GM12878 (cell line): ENCODE results near the gene KANK4. TPM values are rescaled to one million over a fixed set of nuclear protein-coding genes. Genes with fewer than 3 reads are reported as not detected.

ENCODE experiments used
- ATAC-seq: fragments of 200-7000 bp; cut with Tn5 transposase; 3 replicates; pipeline ENCODE4 v1.9.1; 2020; ENCODE audit warnings: mild to moderate bottlenecking, moderate library complexity
- BruUV-seq: library from RNA; stranded (reverse); fragments of 400-500 nt; replicated peaks from 2 replicates; lab custom pipeline; 2021; lab: Mats Ljungman, UMichigan
- CTCF ChIA-PET: fragments of 300-600 bp; sonication (Branson Sonifier 250); formaldehyde crosslinking; extraction: SDS; loops from one replicate; lab custom pipeline; 2021; ENCODE audit warnings: inconsistent platforms; lab: Yijun Ruan, JAX
- POLR2A ChIA-PET: fragments of 350-600 bp; formaldehyde crosslinking; extraction: SDS; loops from one replicate; lab custom pipeline; 2021; ENCODE audit warnings: inconsistent platforms; lab: Charles Lee
- RAD21 ChIA-PET: fragments of 300-600 bp; sonication (Branson Sonifier 250); formaldehyde crosslinking; loops from one replicate; lab custom pipeline; 2023; ENCODE audit warnings: antibody characterized with exemption; ENCODE audit not compliant: unreplicated experiment; lab: Charles Lee
- SMC1A ChIA-PET: fragments of 300-600 bp; sonication (Branson Sonifier 250); formaldehyde crosslinking; loops from one replicate; lab custom pipeline; 2023; ENCODE audit not compliant: unreplicated experiment, uncharacterized antibody; lab: Charles Lee
- DNase-seq: peaks from one replicate; pipeline ENCODE4 v3.0.0-alpha.2; 2011; ENCODE audit warnings: low read depth, low spot score
- FAIRE-seq: peaks from 3 replicates; lab custom pipeline; 2011; peaks lifted over from hg19 to GRCh38; lab: Jason Lieb, UNC
- H2AFZ ChIP-seq: 2 replicates; pipeline ENCODE4 v1.6.0; 2011; ENCODE audit warnings: low read depth, low read length, control low read depth; ENCODE audit not compliant: control insufficient read depth
- H3K27ac ChIP-seq: 2 replicates; pipeline ENCODE4 v1.5.1; 2011; ENCODE audit warnings: control low read depth; ENCODE audit not compliant: control insufficient read depth, insufficient read depth
- H3K27me3 ChIP-seq, 2 experiments: replicated peaks in 1 of 2; 2 replicates each; pipeline versions ENCODE4 v1.6.0 to v1.6.1; 2011; ENCODE audit warnings: low read length in 1 of 2; ENCODE audit not compliant: control insufficient read depth in 2 of 2, insufficient read depth in 2 of 2
- H3K36me3 ChIP-seq, 2 experiments: 2 replicates each; pipeline ENCODE4 v1.5.1; 2011; ENCODE audit warnings: low read length in 1 of 2; ENCODE audit not compliant: control insufficient read depth in 2 of 2, insufficient read depth in 2 of 2
- H3K4me1 ChIP-seq: 2 replicates; pipeline ENCODE4 v1.6.1; 2011; ENCODE audit warnings: mild to moderate bottlenecking, low read length, moderate library complexity, mixed read lengths; ENCODE audit not compliant: control insufficient read depth, insufficient read depth
- H3K4me2 ChIP-seq: 2 replicates; pipeline ENCODE4 v1.6.0; 2011; ENCODE audit warnings: control low read depth; ENCODE audit not compliant: control insufficient read depth, insufficient read depth
- H3K4me3 ChIP-seq: fragments of 200-600 bp; sonication (generic); 2 replicates; pipeline ENCODE4 v1.5.1; 2016
- H3K79me2 ChIP-seq: 2 replicates; pipeline ENCODE4 v1.6.0; 2011; ENCODE audit warnings: low read length; ENCODE audit not compliant: control insufficient read depth, insufficient read depth
- H3K9ac ChIP-seq: 2 replicates; pipeline ENCODE4 v1.8.0; 2011; ENCODE audit warnings: low read length, control low read depth, mixed read lengths; ENCODE audit not compliant: control insufficient read depth, insufficient read depth
- H3K9me3 ChIP-seq: replicated peaks from 3 replicates; pipeline ENCODE4 v1.5.1; 2011; ENCODE audit warnings: mild to moderate bottlenecking, low read length; ENCODE audit not compliant: control insufficient read depth, insufficient read depth
- H4K20me1 ChIP-seq: 2 replicates; pipeline ENCODE4 v1.6.0; 2011; ENCODE audit not compliant: control insufficient read depth, insufficient read depth
- CHD4 ChIP-seq: fragments of 200-600 bp; sonication (generic); IDR thresholded peaks from 2 replicates; pipeline ENCODE4 v1.6.1; 2016; ENCODE audit warnings: mild to moderate bottlenecking
- EZH2 ChIP-seq: IDR thresholded peaks from 2 replicates; pipeline ENCODE4 v1.6.1; 2012; ENCODE audit warnings: low read depth, mild to moderate bottlenecking, control low read depth, inconsistent platforms, low read length, borderline replicate concordance; ENCODE audit not compliant: control insufficient read depth
- FOS ChIP-seq: IDR thresholded peaks from 3 replicates; pipeline ENCODE4 v1.6.1; 2011; ENCODE audit warnings: borderline replicate concordance; ENCODE audit not compliant: insufficient read length; ENCODE audit errors: extremely low read depth
- IRF3 ChIP-seq: fragments of 450-650 bp; IDR thresholded peaks from 2 replicates; pipeline ENCODE4 v1.6.1; 2014; ENCODE audit warnings: mild to moderate bottlenecking
- KAT2A ChIP-seq: conservative IDR thresholded peaks from 2 replicates; pipeline ENCODE4 v1.6.1; 2011; ENCODE audit warnings: low read depth, low read length; ENCODE audit not compliant: control insufficient read depth
- MTA3 ChIP-seq: IDR thresholded peaks from 2 replicates; pipeline ENCODE4 v1.6.1; 2012; ENCODE audit warnings: low read length, inconsistent platforms, borderline replicate concordance
- NFYA ChIP-seq: IDR thresholded peaks from 2 replicates; pipeline ENCODE4 v1.6.1; 2011; ENCODE audit warnings: low read depth, mild to moderate bottlenecking, low read length, improper control_type of control experiment, borderline replicate concordance
- TAF1 ChIP-seq: IDR thresholded peaks from 2 replicates; pipeline ENCODE4 v1.6.1; 2011; ENCODE audit warnings: mild to moderate bottlenecking, low read depth, low read length, borderline replicate concordance
- USF1 ChIP-seq: IDR thresholded peaks from 2 replicates; pipeline ENCODE4 v1.6.1; 2011; ENCODE audit warnings: borderline replicate concordance, low read depth, mild to moderate bottlenecking, moderate library complexity, mixed read lengths, low read length; ENCODE audit not compliant: insufficient read depth; ENCODE audit errors: extremely low read length
- YBX1 ChIP-seq: fragments of 450-650 bp; IDR thresholded peaks from 2 replicates; pipeline ENCODE4 v1.6.1; 2016; ENCODE audit warnings: antibody characterized with exemption
- ZNF207 ChIP-seq: fragments of 450-650 bp; IDR thresholded peaks from 2 replicates; pipeline ENCODE4 v1.6.1; 2014; ENCODE audit warnings: antibody characterized with exemption, mild to moderate bottlenecking, borderline replicate concordance
- ZZZ3 ChIP-seq: IDR thresholded peaks from 2 replicates; pipeline ENCODE4 v1.6.1; 2011; ENCODE audit warnings: low read depth; ENCODE audit not compliant: control insufficient read depth, insufficient read length
- WGBS: methylation state at CpG from one replicate; pipeline ENCODE4 v1.1.6; 2016; ENCODE audit warnings: low lambda C conversion rate; ENCODE audit not compliant: insufficient replicate concordance, insufficient coverage; ENCODE audit errors: missing lambda C conversion rate; 5-methylcytosine and 5-hydroxymethylcytosine counted together
- in situ Hi-C: fragments of 300-500 bp; cut with MboI; formaldehyde crosslinking; loops from 9 replicates; pipeline ENCODE4 v1.14.3; 2018; ENCODE audit warnings: mixed read lengths
- intact Hi-C: fragments of 100-400 bp; cut with micrococcal nuclease; formaldehyde crosslinking; loops from one replicate; pipeline ENCODE4 v1.14.2; 2022; ENCODE audit not compliant: unreplicated experiment
- polyA plus RNA-seq, 11 experiments: library from polyadenylated mRNA; depleted of rRNA in 4 of 11; unstranded in 6 of 11; stranded (reverse) in 5 of 11; fragments of >200 nt; fragmentation: Nextera tagmentation in 4 of 11; fragmentation: Illumina TruSeq in 1 of 11; extraction: Ambion mirVana in 4 of 11; extraction: Trizol in 1 of 11; gene quantifications; 1 replicate in 1 of 11; 2 replicates in 10 of 11; pipeline versions ENCODE4 v1.2.1 to v1.2.3, GENCODE V29; 2011 to 2016; ENCODE audit warnings: inconsistent platforms in 2 of 11, missing spikeins in 2 of 11, low read depth in 1 of 11
- total RNA-seq, 4 experiments: library from RNA; depleted of rRNA in 3 of 4; stranded (reverse); fragments of >200 nt in 3 of 4; fragmentation: Illumina TruSeq in 1 of 4; extraction: Trizol in 1 of 4; gene quantifications; 2 replicates each; pipeline versions ENCODE4 v1.2.1 to v1.2.3, GENCODE V29; 2013 to 2021
- TF ChIP-seq, protein P1 (sequence below): IDR thresholded peaks from 2 replicates; pipeline ENCODE4 v1.6.1; 2011; ENCODE audit warnings: low read depth, low read length, improper control_type of control experiment, borderline replicate concordance
- TF ChIP-seq, protein P2 (sequence below): fragments of 450-650 bp; IDR thresholded peaks from 2 replicates; pipeline ENCODE4 v1.6.1; 2017; ENCODE audit warnings: mild to moderate bottlenecking, low read depth, inconsistent platforms; ENCODE audit not compliant: poor library complexity, severe bottlenecking
- TF ChIP-seq, protein P3 (sequence below): IDR thresholded peaks from 2 replicates; pipeline ENCODE4 v1.6.1; 2012; ENCODE audit warnings: low read depth, low read length, improper control_type of control experiment

The KANK4 gene
- total and polyA plus RNA-seq, 10 of the 15 experiments (the other 5 are each of a cell fraction or from before 2014, with no cell fraction given): not detected

- TF ChIP-seq, protein P1, sequence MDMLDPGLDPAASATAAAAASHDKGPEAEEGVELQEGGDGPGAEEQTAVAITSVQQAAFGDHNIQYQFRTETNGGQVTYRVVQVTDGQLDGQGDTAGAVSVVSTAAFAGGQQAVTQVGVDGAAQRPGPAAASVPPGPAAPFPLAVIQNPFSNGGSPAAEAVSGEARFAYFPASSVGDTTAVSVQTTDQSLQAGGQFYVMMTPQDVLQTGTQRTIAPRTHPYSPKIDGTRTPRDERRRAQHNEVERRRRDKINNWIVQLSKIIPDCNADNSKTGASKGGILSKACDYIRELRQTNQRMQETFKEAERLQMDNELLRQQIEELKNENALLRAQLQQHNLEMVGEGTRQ: no peak
- TF ChIP-seq, all 136 proteins: peak for 0
Measured at GRCh38 chr1:62355095-62355494, 35.9 kb upstream of the KANK4 start (continued).

DNA sequence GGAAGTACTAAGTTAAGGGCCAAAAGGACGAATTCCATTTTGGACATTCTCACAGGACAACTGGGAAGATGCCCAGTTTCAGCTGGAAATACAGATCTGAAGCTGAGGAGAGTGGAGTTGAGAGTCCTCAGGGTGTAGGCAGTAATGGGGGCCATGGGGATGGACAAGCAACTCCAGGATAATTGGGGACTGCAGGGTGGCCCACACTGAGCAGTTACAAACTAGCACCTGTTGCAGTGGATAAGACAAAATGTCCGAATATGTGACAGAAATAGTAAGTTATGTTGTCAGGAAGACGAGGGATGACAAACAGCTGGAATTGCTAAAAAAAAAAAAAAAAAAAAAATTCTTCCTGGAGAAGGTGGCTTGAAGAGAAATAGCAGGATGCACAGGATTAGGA is 34.6 kb upstream of the KANK4 start:
- ChIA-PET POLR2A (interaction anchor here (0.6 kb wide), 1 partner anchor 67 kb away, joined by 3 read pairs; no protein-coding TSS in a partner anchor), RAD21 (no interaction called here), CTCF (no interaction called here), SMC1A (no interaction called here)
- Histone ChIP-seq H4K20me1 (no peaks in the 10 kb centered on the region), H3K27ac (no peak overlapping the region), H3K9me3 (no peaks in the 10 kb centered on the region), H3K79me2 (no peaks in the 10 kb centered on the region), H3K9ac (no peak overlapping the region), H3K4me1 (no peaks in the 10 kb centered on the region), H3K4me2 (no peak overlapping the region), H3K36me3 (no peaks in the 10 kb centered on the region), H3K4me3 (no peak overlapping the region), H2AFZ (no peak overlapping the region), H3K27me3 (no peaks in the 10 kb centered on the region)
- in situ Hi-C loops: no loop called here
- ATAC-seq (no peak), FAIRE-seq (no peak), DNase-seq (no peak)
- WGBS: 7% methylated on average over 3 of the region's 3 CpGs
- BruUV-seq: no TSS peak
- intact Hi-C loops: no loop called here
- TF ChIP-seq YBX1 (no peak), KAT2A (no peak), USF1 (no peak), TAF1 (no peak), ZZZ3 (no peak), FOS (no peak), EZH2 (no peak), CHD4 (no peak), ZNF207 (no peak), IRF3 (no peak), NFYA (no peak), MTA3 (no peak)
- TF ChIP-seq, protein P2, sequence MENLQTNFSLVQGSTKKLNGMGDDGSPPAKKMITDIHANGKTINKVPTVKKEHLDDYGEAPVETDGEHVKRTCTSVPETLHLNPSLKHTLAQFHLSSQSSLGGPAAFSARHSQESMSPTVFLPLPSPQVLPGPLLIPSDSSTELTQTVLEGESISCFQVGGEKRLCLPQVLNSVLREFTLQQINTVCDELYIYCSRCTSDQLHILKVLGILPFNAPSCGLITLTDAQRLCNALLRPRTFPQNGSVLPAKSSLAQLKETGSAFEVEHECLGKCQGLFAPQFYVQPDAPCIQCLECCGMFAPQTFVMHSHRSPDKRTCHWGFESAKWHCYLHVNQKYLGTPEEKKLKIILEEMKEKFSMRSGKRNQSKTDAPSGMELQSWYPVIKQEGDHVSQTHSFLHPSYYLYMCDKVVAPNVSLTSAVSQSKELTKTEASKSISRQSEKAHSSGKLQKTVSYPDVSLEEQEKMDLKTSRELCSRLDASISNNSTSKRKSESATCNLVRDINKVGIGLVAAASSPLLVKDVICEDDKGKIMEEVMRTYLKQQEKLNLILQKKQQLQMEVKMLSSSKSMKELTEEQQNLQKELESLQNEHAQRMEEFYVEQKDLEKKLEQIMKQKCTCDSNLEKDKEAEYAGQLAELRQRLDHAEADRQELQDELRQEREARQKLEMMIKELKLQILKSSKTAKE: no peak
- TF ChIP-seq, protein P3, sequence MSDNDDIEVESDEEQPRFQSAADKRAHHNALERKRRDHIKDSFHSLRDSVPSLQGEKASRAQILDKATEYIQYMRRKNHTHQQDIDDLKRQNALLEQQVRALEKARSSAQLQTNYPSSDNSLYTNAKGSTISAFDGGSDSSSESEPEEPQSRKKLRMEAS: no peak
